Measurements from ENCODE around the gene CERKL. TPM values are rescaled to one million over a fixed set of nuclear protein-coding genes. Genes with fewer than 3 reads are reported as not detected.

The CERKL gene
- total RNA-seq, 2 experiments from 2014 or later: not detected

DNA sequence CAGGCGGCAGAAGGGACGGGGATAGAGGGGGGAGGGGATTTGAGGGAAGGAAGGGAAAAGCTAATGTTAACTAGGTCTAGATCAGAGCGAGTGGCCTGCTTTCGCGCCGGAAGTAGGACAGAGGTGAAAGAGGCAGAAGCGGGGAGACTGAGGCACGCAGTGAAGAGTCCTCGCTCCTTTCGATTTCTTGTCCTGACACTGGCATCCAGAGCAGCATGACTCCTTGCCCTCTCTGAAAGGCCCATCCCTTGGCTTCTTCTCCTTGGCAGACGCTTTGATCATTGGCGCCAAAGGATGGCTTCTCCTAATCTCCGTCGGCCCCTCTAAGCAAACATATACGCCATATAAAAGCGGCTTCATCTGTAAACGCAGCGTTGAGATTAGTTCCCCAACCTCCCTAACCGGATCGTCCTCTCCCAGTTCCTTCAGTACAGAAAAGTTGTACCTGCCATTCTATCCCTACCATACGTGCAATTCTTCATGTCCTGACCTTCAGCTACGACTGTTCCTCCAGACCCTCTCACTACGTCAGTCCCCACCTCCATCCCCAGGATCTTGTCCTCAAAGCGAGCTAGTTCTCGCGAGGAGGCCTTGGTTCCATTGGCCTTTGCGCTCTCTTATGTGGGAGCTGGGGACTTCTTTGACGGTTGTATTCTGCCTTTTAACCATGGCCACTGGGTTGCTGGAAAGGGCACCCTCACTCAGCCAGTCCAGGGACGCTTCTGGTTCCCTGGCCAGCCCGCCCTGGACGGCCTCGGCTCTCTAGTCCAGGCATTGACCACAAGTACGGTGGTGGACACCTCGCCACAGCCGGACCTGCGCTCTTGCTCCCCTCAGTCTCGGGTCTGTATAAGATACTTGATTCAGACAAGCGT, 24.3 kb upstream of the CERKL start:
- Histone ChIP-seq H3K9me2 (ENCODE audit: insufficient read depth, low read length) (no peaks in the 10 kb centered on the region), H3K36me3 (ENCODE audit: insufficient read depth, low read length) (no peaks in the 10 kb centered on the region), H3K4me2 (ENCODE audit: low read length) (no peak overlapping the region), H3K79me2 (ENCODE audit: insufficient read depth, low read depth, low read length) (no peaks in the 10 kb centered on the region), H4K20me1 (ENCODE audit: insufficient read depth, low read length) (no peaks in the 10 kb centered on the region), H3K9me3 (ENCODE audit: low read length) (no peaks in the 10 kb centered on the region), H3K27ac (ENCODE audit: low read depth, low read length, poor library complexity, severe bottlenecking) (no peak overlapping the region), H2AFZ (ENCODE audit: low read length) (no peak overlapping the region), H3K4me1 (ENCODE audit: insufficient read depth, low read length, poor library complexity, severe bottlenecking) (peaks cover 4% of the 10 kb centered on the region), H3K4me3 (ENCODE audit: low read depth, low read length, poor library complexity, severe bottlenecking) (no peak overlapping the region)
- no TSS peak for BruUV-seq (replicated peaks)
- DNase-seq (ENCODE audit: low spot score): no peak
- intact Hi-C loops (cut with micrococcal nuclease; ENCODE audit: unreplicated experiment): no loop called here
- POLR2A ChIA-PET: no interaction called here
- no peak for TF ChIP-seq EZH2phosphoT487 (IDR thresholded peaks at IDR 0.05; ENCODE audit: borderline replicate concordance, low read depth, low read length)
- no peak for TF ChIP-seq CTCF (conservative IDR thresholded peaks at IDR 0.05; ENCODE audit: low read length)
- CTCF ChIA-PET (ENCODE audit: unreplicated experiment): no interaction called here

DNA sequence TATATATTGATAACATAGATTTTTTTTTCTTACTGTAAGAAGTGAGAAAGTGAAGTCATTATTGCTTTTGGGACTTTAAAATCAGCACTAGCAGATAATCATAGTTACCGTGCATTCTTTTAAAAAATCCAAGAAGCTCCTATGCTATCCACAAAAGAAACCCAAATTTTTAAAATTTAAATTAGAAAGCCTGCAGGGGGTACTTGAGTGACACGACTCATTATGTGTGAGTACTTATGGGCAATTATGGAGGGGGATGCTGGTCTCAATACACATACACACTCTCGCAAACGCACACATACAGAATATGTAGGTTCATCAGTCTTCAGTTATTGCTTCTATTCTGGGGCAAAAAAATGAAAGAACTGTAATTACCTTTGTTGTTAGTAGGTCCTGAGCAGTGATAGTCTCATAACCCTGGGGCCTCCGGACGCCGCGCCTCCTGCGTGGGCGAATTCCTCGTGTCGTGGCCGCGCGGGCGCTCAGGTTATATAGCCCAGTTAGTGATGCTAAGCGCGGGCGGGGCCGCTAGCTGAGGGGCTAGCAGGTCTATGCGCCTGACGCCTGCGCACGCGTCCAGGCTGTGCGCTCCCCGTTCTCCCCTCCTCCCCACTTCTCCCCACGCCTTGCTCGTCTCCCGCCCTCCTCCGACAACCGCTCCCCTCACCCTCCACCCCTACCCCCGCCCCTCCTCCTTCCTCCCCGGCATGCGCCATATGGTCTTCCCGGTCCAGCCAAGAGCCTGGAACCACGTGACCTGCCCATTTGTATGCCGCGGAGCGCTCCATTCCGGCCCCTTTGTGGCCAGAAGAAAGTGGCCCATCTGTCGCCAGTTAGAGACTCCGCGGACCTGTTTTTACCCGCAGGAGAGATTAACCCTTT, 23.4 kb upstream of the CERKL start, which contains the start of gene NEUROD1:
NEUROD1 (minus strand) TSS at position 463 of the 882 bp plus-strand sequence. CDS start 1,657 bp downstream, outside the sequence.
- DNase-seq (ENCODE audit: low spot score): no peak
- Histone ChIP-seq H2AFZ (ENCODE audit: low read length) (no peak within 1 kb of the TSS), H3K4me1 (ENCODE audit: insufficient read depth, low read length, poor library complexity, severe bottlenecking) (no peaks in the 10 kb centered on the region), H4K20me1 (ENCODE audit: insufficient read depth, low read length) (no peaks in the 10 kb centered on the region), H3K36me3 (ENCODE audit: insufficient read depth, low read length) (no peaks in the 10 kb centered on the region), H3K4me2 (ENCODE audit: low read length) (no peak within 1 kb of the TSS), H3K27ac (ENCODE audit: low read depth, low read length, poor library complexity, severe bottlenecking) (no peak within 1 kb of the TSS), H3K9me3 (ENCODE audit: low read length) (no peaks in the 10 kb centered on the region), H3K4me3 (ENCODE audit: low read depth, low read length, poor library complexity, severe bottlenecking) (no peak within 1 kb of the TSS), H3K79me2 (ENCODE audit: insufficient read depth, low read depth, low read length) (no peaks in the 10 kb centered on the region), H3K9me2 (ENCODE audit: insufficient read depth, low read length) (no peaks in the 10 kb centered on the region)
- intact Hi-C loops (cut with micrococcal nuclease; ENCODE audit: unreplicated experiment): no loop called here
- TF ChIP-seq EZH2phosphoT487 (IDR thresholded peaks at IDR 0.05; ENCODE audit: borderline replicate concordance, low read depth, low read length): no peak
- CTCF ChIA-PET (ENCODE audit: unreplicated experiment): no interaction called here
- POLR2A ChIA-PET: interaction anchor here (0.6 kb wide), 1 partner anchor 110 kb away, joined by 3 read pairs; no protein-coding TSS in a partner anchor
- BruUV-seq (replicated peaks): no TSS peak

GRCh38 chr2:181679544-181679979, 22.7 kb upstream of the CERKL start:
- Histone ChIP-seq H3K9me3 (ENCODE audit: low read length) (no peaks in the 10 kb centered on the region), H3K9me2 (ENCODE audit: insufficient read depth, low read length) (no peaks in the 10 kb centered on the region), H3K79me2 (ENCODE audit: insufficient read depth, low read depth, low read length) (no peaks in the 10 kb centered on the region), H3K4me3 (ENCODE audit: low read depth, low read length, poor library complexity, severe bottlenecking) (no peak overlapping the region), H4K20me1 (ENCODE audit: insufficient read depth, low read length) (no peaks in the 10 kb centered on the region), H3K27ac (ENCODE audit: low read depth, low read length, poor library complexity, severe bottlenecking) (no peak overlapping the region), H3K4me2 (ENCODE audit: low read length) (no peak overlapping the region), H3K36me3 (ENCODE audit: insufficient read depth, low read length) (no peaks in the 10 kb centered on the region), H2AFZ (ENCODE audit: low read length) (no peak overlapping the region), H3K4me1 (ENCODE audit: insufficient read depth, low read length, poor library complexity, severe bottlenecking) (no peaks in the 10 kb centered on the region)
- POLR2A ChIA-PET: interaction anchor here (0.6 kb wide), 2 partner anchors 111 to 904 kb away, joined by 3 read pairs; no protein-coding TSS in a partner anchor
- TF ChIP-seq CTCF (conservative IDR thresholded peaks at IDR 0.05; ENCODE audit: low read length) (no peak), EZH2phosphoT487 (IDR thresholded peaks at IDR 0.05; ENCODE audit: borderline replicate concordance, low read depth, low read length) (no peak)
- DNase-seq (ENCODE audit: low spot score): no peak
- CTCF ChIA-PET (ENCODE audit: unreplicated experiment): no interaction called here
- intact Hi-C loops (cut with micrococcal nuclease; ENCODE audit: unreplicated experiment): no loop called here
- BruUV-seq (replicated peaks): no TSS peak
